NCI-H226 (cell line): ENCODE data around the gene DCBLD1.

ENCODE experiments used
- DNase-seq: peaks from one replicate; pipeline ENCODE4 v3.0.0-alpha.2; 2015

DCBLD1 gene

GRCh38 chr6:117472667-117473066 lies 9.8 kb upstream of the DCBLD1 start:
- DNase-seq: no peak

- DNase-seq: no peak
Observed at GRCh38 chr6:117473401-117473800, 9.1 kb upstream of the DCBLD1 start.

GRCh38 chr6:117477988-117478852 lies 4.3 kb upstream of the DCBLD1 start:
- DNase-seq: no peak

GRCh38 chr6:117478853-117479231 lies 3.6 kb upstream of the DCBLD1 start:
- no peak for DNase-seq

- DNase-seq: no peak
Observed at GRCh38 chr6:117480651-117481050, 1.8 kb upstream of the DCBLD1 start.

- no peak for DNase-seq
Observed at GRCh38 chr6:117481278-117481925, 1.1 kb upstream of the DCBLD1 start.

- no peak for DNase-seq
Observed at GRCh38 chr6:117481926-117482239, 591 bp upstream of the DCBLD1 start.

- no peak for DNase-seq
Observed at GRCh38 chr6:117483004-117483644, 650 bp downstream of the DCBLD1 start.

- DNase-seq: no peak
Observed at GRCh38 chr6:117483645-117484016, 1.2 kb downstream of the DCBLD1 start.

GRCh38 chr6:117484052-117484646 lies 1.7 kb downstream of the DCBLD1 start:
- no peak for DNase-seq

GRCh38 chr6:117485433-117485832 lies 3.0 kb downstream of the DCBLD1 start:
- DNase-seq: no peak

GRCh38 chr6:117487821-117488220 lies 5.3 kb downstream of the DCBLD1 start:
- no peak for DNase-seq

GRCh38 chr6:117489003-117489402 lies 6.5 kb downstream of the DCBLD1 start:
- DNase-seq: no peak

- DNase-seq: no peak
Observed at GRCh38 chr6:117491916-117492315, 9.4 kb downstream of the DCBLD1 start.

- DNase-seq: no peak
Observed at GRCh38 chr6:117493470-117493869, 11.0 kb downstream of the DCBLD1 start.

- no peak for DNase-seq
Observed at GRCh38 chr6:117494283-117494682, 11.8 kb downstream of the DCBLD1 start.

- DNase-seq: no peak
Observed at GRCh38 chr6:117494694-117495318, 12.3 kb downstream of the DCBLD1 start.

- no peak for DNase-seq
Observed at GRCh38 chr6:117495425-117495824, 13.0 kb downstream of the DCBLD1 start.

- DNase-seq: no peak
Observed at GRCh38 chr6:117495869-117496268, 13.4 kb downstream of the DCBLD1 start.

GRCh38 chr6:117496383-117496990 lies 14.0 kb downstream of the DCBLD1 start:
- peak; percentile 58 for DNase-seq

GRCh38 chr6:117497237-117497636 lies 14.8 kb downstream of the DCBLD1 start:
- no peak for DNase-seq

- DNase-seq: peak; percentile 80
Observed at GRCh38 chr6:117498159-117498558, 15.7 kb downstream of the DCBLD1 start.

GRCh38 chr6:117501722-117502121 lies 19.2 kb downstream of the DCBLD1 start:
- DNase-seq: no peak
